Measurements from ENCODE around the gene PTPRG.

DNA sequence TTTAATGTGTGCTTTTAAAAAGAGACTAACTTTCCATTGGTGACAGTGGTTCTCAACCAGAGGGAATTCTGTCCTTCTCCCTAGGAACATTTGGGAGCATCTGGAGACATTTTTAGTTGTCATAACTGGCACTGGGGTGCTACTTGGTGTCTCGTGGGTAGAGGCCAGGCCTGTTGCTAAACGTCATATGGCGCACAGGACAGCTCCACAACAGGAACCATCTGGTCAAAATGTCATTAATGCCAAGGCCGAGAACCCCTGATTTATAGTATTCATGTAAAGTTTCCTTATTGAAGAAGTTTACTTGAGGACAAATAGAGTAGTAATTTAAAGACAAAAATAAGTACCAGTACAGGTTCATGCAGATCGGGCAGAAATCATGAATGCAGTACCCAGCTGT is 647.7 kb downstream of the PTPRG start:
- TF ChIP-seq SIN3A (IDR thresholded peaks at IDR 0.05; ENCODE audit: borderline replicate concordance, insufficient read depth, low read depth, low read length) = no peak
- TF ChIP-seq, protein P1, sequence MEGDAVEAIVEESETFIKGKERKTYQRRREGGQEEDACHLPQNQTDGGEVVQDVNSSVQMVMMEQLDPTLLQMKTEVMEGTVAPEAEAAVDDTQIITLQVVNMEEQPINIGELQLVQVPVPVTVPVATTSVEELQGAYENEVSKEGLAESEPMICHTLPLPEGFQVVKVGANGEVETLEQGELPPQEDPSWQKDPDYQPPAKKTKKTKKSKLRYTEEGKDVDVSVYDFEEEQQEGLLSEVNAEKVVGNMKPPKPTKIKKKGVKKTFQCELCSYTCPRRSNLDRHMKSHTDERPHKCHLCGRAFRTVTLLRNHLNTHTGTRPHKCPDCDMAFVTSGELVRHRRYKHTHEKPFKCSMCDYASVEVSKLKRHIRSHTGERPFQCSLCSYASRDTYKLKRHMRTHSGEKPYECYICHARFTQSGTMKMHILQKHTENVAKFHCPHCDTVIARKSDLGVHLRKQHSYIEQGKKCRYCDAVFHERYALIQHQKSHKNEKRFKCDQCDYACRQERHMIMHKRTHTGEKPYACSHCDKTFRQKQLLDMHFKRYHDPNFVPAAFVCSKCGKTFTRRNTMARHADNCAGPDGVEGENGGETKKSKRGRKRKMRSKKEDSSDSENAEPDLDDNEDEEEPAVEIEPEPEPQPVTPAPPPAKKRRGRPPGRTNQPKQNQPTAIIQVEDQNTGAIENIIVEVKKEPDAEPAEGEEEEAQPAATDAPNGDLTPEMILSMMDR (IDR thresholded peaks at IDR 0.05) = no peak

Data from Panc1 (cell line).